Activated CD4-positive, alpha-beta T cell treated with anti-CD3 and anti-CD28 coated beads, Interleukin-2, amount 10 ng/mL, durations not matched to agents 7 days and 5 days (primary cell): ENCODE results near the gene ATL2. TPM values are rescaled to one million over a fixed set of nuclear protein-coding genes. Genes with fewer than 3 reads are reported as not detected.

Source experiments
- CTCF ChIA-PET: fragments of 350-600 bp; sonication (Branson Sonifier 250); formaldehyde crosslinking; loops from one replicate; lab custom pipeline; 2021; ENCODE audit warnings: antibody characterized with exemption; lab: Charles Lee
- POLR2A ChIA-PET: fragments of 350-600 bp; sonication (Branson Sonifier 250); formaldehyde crosslinking; loops from one replicate; lab custom pipeline; 2021; ENCODE audit warnings: antibody characterized with exemption; lab: Charles Lee
- DNase-seq: peaks from one replicate; pipeline ENCODE4 v3.0.0-alpha.2; 2020
- H3K27ac Mint-ChIP-seq: one replicate; pipeline ENCODE4 v1.8.0; 2021; ENCODE audit warnings: mild to moderate bottlenecking, moderate library complexity, mixed read lengths
- H3K27me3 Mint-ChIP-seq: one replicate; pipeline ENCODE4 v1.8.0; 2021; ENCODE audit warnings: mixed read lengths
- H3K36me3 Mint-ChIP-seq: one replicate; pipeline ENCODE4 v1.8.0; 2021; ENCODE audit warnings: low read depth, mixed read lengths
- H3K4me1 Mint-ChIP-seq: one replicate; pipeline ENCODE4 v1.8.0; 2021; ENCODE audit warnings: mixed read lengths
- H3K4me3 Mint-ChIP-seq: one replicate; pipeline ENCODE4 v1.8.0; 2021; ENCODE audit warnings: mild to moderate bottlenecking, moderate library complexity, mixed read lengths
- H3K9me3 Mint-ChIP-seq: one replicate; pipeline ENCODE4 v1.8.0; 2021; ENCODE audit warnings: mixed read lengths
- total RNA-seq, 2 experiments: library from RNA; stranded (reverse); gene quantifications; one replicate each; pipeline ENCODE4 v1.2.3, GENCODE V29; 2021

ATL2 gene
- total RNA-seq, 2 experiments from 2014 or later, result 46.0 to 59.2 TPM

DNA sequence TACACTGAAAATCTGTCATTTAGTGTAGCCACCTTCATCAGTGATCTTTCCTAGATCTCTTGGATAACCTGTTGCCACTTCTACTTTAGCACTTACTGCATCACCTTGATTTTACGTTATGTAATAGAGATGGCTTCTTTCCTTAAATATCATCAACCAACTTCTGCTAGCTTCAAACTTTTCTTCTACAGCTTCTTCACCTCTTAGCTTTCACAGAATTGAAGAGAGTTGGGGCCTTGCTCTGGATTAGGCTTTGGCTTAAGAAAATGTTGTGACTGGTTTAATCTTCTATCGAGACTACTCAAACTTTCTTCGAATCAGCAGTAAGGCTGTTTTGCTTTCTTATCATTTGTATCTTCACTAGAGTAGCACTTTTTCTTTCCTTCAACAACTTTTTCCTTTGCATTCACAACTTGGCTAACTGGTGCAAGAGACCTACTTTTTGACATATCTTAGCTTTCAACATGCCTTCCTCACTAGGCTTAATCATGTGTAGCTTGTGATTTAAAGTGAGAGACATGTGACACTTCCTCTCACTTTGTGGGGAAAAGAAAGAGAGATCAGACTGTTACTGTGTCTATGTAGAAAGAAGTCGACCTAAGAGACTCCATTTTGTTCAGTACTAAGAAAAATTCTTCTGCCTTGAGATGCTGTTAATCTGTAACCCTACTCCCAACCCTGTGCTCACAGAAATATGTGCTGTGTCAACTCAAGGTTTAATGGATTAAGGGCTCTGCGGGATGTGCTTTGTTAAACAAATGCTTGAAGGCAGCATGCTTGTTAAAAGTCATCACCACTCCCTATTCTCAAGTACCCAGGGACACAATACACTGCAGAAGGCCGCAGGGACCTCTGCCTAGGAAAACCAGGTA lies 99.6 kb downstream of the ATL2 start:
- POLR2A ChIA-PET, result interaction anchor here (0.8 kb wide), 1 partner anchor 112 kb away, joined by 4 read pairs; no protein-coding TSS in a partner anchor
- no peak for DNase-seq
- H3K27ac Mint-ChIP-seq, result no peak overlapping the region
- CTCF ChIA-PET, result interaction anchor here (0.6 kb wide), 2 partner anchors 90 to 604 kb away, joined by 3 read pairs; no protein-coding TSS in a partner anchor
- no peaks in the 10 kb centered on the region for H3K36me3 Mint-ChIP-seq
- no peak overlapping the region for H3K4me3 Mint-ChIP-seq
- H3K4me1 Mint-ChIP-seq, result peaks cover 6% of the 10 kb centered on the region
- H3K9me3 Mint-ChIP-seq, result no peaks in the 10 kb centered on the region
- H3K27me3 Mint-ChIP-seq, result peaks cover 2% of the 10 kb centered on the region

DNA sequence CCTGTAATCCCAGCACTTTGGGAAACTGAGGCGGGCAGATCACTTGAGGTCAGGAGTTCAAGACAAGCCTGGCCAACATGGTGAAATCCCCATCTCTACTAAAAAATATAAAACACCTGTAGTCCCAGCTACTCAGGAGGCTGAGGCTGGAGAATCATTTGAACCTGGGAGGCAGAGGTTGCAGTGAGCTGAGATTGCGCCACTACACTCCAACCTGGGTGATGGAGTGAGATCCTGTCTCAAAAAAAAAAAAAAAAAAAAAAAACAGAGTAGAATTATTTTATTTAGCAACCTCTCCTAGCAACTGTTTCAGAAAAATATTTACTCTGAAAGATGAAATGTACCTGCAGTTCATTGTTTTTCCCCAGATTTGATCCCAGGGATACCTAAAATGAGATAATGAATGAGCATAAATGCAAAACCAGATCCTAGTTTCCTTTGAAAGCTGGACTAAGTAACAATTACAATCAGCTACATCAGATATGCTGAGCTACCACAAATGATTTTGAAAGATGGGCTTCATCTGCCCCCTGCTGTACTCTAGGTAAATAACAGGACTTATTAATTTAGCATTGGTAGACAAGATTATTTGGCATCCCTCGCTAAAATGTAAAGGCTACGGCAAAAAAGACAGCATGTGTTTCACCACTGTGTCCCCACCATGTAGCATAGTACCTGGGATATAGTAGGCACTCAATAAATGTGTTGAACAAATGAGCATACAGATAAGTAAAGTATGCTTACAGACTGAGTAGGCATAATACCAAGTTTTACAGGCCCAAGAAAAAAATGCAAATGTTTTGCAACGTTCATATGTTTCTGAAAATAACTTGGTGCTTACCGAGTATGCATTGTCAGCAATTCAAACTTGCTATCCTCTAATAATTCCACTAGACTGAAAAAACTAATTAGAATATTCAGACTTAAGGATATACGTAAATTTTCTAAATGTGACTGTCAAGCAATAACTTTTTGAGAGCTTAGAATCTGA lies 102.5 kb downstream of the ATL2 start:
- peaks cover 2% of the 10 kb centered on the region for H3K27me3 Mint-ChIP-seq
- POLR2A ChIA-PET, result interaction anchor here (0.7 kb wide), 2 partner anchors 394 to 934 kb away, joined by 3 read pairs; no protein-coding TSS in a partner anchor
- CTCF ChIA-PET, result interaction anchor here (0.6 to 1.3 kb wide), 11 partner anchors 8 to 292 kb away, joined by 3 to 5 read pairs (median 3); partner anchors contain the start of gene CYP1B1
- no peaks in the 10 kb centered on the region for H3K9me3 Mint-ChIP-seq
- peak; percentile 56 for DNase-seq
- H3K4me3 Mint-ChIP-seq, result no peak overlapping the region
- no peaks in the 10 kb centered on the region for H3K36me3 Mint-ChIP-seq
- no peak overlapping the region for H3K27ac Mint-ChIP-seq
- peaks cover 6% of the 10 kb centered on the region for H3K4me1 Mint-ChIP-seq

DNA sequence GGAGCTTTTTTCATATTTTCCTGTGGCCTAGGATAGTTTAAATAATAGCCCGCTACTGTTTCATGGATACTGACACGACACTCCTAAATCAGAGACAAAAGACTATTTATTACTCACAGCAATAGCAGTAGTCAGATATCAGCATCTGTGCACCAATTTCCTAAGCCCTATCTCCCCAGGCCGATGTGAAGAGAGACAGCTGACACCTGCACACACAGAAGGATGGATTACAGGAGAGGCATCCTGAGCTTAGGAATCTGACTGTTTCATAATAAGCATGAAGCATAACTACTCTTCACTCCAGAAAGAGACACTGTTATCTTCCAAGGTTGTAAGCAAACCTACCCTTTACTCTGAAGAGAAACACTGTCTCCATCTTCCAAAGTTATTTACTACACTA lies 105.4 kb downstream of the ATL2 start:
- Mint-ChIP-seq H3K9me3 (peaks cover under 1% of the 10 kb centered on the region), H3K27me3 (peaks cover 2% of the 10 kb centered on the region)

DNA sequence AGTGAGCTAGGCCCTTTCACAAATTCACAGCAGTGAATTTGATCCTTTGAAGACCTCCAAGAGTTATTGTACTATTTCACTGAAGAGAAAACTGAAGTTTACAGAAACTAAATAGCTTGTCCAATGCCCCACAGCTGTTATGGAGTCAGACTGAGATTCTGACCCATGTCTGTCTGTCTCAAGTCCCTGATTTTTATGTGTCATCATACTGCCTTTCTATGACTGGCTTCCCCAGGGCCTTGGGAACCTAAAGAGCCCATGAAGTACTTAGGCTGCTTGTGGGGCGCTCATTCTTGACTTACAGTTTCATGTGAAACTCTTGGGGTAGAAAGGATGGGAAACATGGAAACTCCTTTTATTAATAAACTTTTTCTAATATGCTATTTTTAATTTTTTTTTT lies 107.7 kb downstream of the ATL2 start:
- DNase-seq, result no peak
- Mint-ChIP-seq H3K9me3 (peaks cover 3% of the 10 kb centered on the region), H3K4me1 (peaks cover 7% of the 10 kb centered on the region), H3K36me3 (no peaks in the 10 kb centered on the region), H3K27ac (no peak overlapping the region), H3K4me3 (no peak overlapping the region), H3K27me3 (peaks cover under 1% of the 10 kb centered on the region)
- ChIA-PET POLR2A (no interaction called here), CTCF (no interaction called here)

More for the DNA sequence above, 105.4 kb downstream of the ATL2 start:
- H3K4me1 Mint-ChIP-seq, result peaks cover 4% of the 10 kb centered on the region
- no peak overlapping the region for H3K27ac Mint-ChIP-seq
- no peaks in the 10 kb centered on the region for H3K36me3 Mint-ChIP-seq
- H3K4me3 Mint-ChIP-seq, result no peak overlapping the region
- no peak for DNase-seq
- ChIA-PET POLR2A (no interaction called here), CTCF (interaction anchor here (0.5 to 0.9 kb wide), 2 partner anchors 15 to 148 kb away, joined by 3 read pairs; no protein-coding TSS in a partner anchor)

DNA sequence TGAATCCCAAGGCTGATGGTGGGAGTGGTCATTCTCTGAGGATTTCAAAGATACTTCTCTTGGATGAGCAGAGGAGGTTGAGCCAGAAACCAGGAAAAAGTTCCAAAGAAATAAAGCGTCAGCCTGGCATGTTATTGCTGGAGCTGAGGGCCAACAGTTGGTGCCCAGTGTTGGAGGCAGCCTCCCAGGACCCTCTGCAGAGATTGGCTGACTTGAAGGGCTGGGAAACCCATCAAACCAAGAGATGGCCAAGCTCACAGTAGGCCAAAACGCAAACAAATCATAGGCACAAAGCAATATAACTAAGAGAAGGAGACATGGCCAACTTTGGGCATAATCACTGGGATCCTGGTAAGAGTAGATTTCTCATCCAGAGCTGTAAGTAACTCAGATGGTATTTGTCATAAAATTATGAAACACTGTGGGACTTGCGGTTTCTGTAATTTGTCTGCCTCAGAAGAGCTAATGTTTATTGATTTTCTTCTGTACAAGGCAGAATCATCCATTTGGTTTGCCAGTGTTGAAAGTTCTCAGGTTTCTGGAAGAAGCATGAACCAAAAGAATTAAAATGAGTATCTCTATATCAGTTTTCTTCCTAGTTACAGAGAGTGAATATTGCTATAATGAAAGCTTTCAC lies 108.3 kb downstream of the ATL2 start:
- Mint-ChIP-seq H3K27ac (no peak overlapping the region), H3K36me3 (no peaks in the 10 kb centered on the region), H3K4me1 (peaks cover 6% of the 10 kb centered on the region), H3K4me3 (no peak overlapping the region), H3K9me3 (peaks cover 3% of the 10 kb centered on the region), H3K27me3 (no peaks in the 10 kb centered on the region)
- DNase-seq, result no peak
- ChIA-PET CTCF (no interaction called here), POLR2A (no interaction called here)

- CTCF ChIA-PET, result no interaction called here
Observed at GRCh38 chr2:38268001-38268400, 109.1 kb downstream of the ATL2 start.

GRCh38 chr2:38267270-38267925 lies 109.7 kb downstream of the ATL2 start:
- no peak for DNase-seq
- no peak overlapping the region for H3K4me3 Mint-ChIP-seq
- H3K4me1 Mint-ChIP-seq, result peaks cover 6% of the 10 kb centered on the region
- H3K36me3 Mint-ChIP-seq, result no peaks in the 10 kb centered on the region
- H3K27me3 Mint-ChIP-seq, result peaks cover 2% of the 10 kb centered on the region
- ChIA-PET POLR2A (no interaction called here), CTCF (interaction anchor here (0.7 kb wide), 1 partner anchor 7 kb away, joined by 3 read pairs; no protein-coding TSS in a partner anchor)
- H3K9me3 Mint-ChIP-seq, result peaks cover 3% of the 10 kb centered on the region
- H3K27ac Mint-ChIP-seq, result no peak overlapping the region

More at GRCh38 chr2:38268001-38268400, 109.1 kb downstream of the ATL2 start:
- H3K4me1 Mint-ChIP-seq, result peaks cover 6% of the 10 kb centered on the region
- H3K36me3 Mint-ChIP-seq, result no peaks in the 10 kb centered on the region
- DNase-seq, result no peak
- H3K27me3 Mint-ChIP-seq, result peaks cover 2% of the 10 kb centered on the region
- POLR2A ChIA-PET, result no interaction called here
- H3K9me3 Mint-ChIP-seq, result peaks cover 3% of the 10 kb centered on the region
- H3K4me3 Mint-ChIP-seq, result no peak overlapping the region
- H3K27ac Mint-ChIP-seq, result no peak overlapping the region

DNA sequence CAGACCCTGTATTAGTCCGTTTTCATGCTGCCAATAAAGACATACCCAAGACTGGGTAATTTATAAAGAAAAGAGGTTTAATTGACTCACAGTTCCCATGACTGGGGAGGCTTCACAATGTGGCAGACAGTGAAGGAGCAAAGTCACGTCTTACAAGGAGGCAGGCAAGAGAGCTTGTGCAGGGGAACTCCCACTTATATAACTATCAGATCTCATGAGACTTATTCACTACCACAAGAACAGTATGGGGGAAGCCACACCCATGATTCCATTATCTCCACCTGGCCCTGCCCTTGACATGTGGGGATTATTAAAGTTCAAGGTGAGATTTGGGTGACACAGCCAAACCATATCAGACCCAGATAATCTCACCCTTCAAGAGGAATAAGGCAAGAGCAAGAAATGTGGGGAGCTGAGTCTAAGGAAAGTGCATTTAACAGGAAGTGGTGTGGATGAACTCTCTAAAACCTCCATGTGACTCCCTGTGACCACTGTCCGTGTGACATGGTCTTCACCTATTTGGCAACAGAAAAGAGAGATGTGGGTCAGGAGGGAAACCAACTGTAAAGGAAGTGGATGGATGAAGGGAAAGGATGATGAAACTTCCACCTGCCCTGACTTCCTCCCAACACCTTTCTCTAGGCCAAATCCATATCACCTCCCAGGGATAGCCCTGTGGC lies 110.6 kb downstream of the ATL2 start:
- no peak for DNase-seq
- Mint-ChIP-seq H3K4me3 (no peak overlapping the region), H3K9me3 (peaks cover 3% of the 10 kb centered on the region), H3K36me3 (no peaks in the 10 kb centered on the region), H3K27ac (no peak overlapping the region), H3K4me1 (peaks cover 14% of the 10 kb centered on the region), H3K27me3 (peaks cover 2% of the 10 kb centered on the region)
- POLR2A ChIA-PET, result no interaction called here
- CTCF ChIA-PET, result interaction anchor here (0.7 to 1.2 kb wide), 2 partner anchors 8 to 190 kb away, joined by 3 read pairs; no protein-coding TSS in a partner anchor

DNA sequence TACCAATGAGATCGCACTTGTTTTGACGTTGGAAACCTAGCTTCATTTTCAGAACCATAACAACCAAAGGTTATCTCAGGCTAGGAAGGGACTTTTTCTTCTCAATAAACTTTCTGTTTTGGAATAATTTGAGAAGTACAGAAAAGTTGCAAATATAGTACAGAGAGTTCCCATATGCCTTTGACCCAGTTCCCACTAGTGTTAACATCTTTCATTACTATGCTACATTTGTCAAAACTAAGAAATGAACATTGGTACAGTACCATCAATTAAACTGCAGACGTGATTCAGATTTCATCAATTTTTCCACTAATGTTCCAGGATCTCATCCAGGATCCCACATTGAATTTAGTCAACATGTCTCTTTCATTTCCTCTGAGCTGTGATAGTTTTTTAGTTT lies 111.6 kb downstream of the ATL2 start:
- no peak overlapping the region for H3K4me3 Mint-ChIP-seq
- H3K27ac Mint-ChIP-seq, result no peak overlapping the region
- POLR2A ChIA-PET, result no interaction called here
- CTCF ChIA-PET, result interaction anchor here (1.0 to 1.2 kb wide), 2 partner anchors 189 to 448 kb away, joined by 3 read pairs; no protein-coding TSS in a partner anchor
- H3K9me3 Mint-ChIP-seq, result peaks cover 3% of the 10 kb centered on the region
- H3K36me3 Mint-ChIP-seq, result no peaks in the 10 kb centered on the region
- H3K27me3 Mint-ChIP-seq, result peaks cover 2% of the 10 kb centered on the region
- peaks cover 19% of the 10 kb centered on the region for H3K4me1 Mint-ChIP-seq
- DNase-seq, result no peak

- Mint-ChIP-seq H3K27ac (no peak overlapping the region), H3K27me3 (peaks cover 2% of the 10 kb centered on the region), H3K4me3 (no peak overlapping the region), H3K36me3 (no peaks in the 10 kb centered on the region), H3K9me3 (peaks cover 3% of the 10 kb centered on the region), H3K4me1 (peaks cover 20% of the 10 kb centered on the region)
- ChIA-PET CTCF (interaction anchor here (1.0 kb wide), 1 partner anchor 449 kb away, joined by 3 read pairs; no protein-coding TSS in a partner anchor), POLR2A (no interaction called here)
- DNase-seq, result no peak
Observed at GRCh38 chr2:38264396-38265221, 112.5 kb downstream of the ATL2 start.
